ENCODE data around the gene INSIG1. TPM values are rescaled to one million over a fixed set of nuclear protein-coding genes. Genes with fewer than 3 reads are reported as not detected.

Gene INSIG1
- total RNA-seq, 1 donor from 2014 or later, result 63.6 TPM

DNA sequence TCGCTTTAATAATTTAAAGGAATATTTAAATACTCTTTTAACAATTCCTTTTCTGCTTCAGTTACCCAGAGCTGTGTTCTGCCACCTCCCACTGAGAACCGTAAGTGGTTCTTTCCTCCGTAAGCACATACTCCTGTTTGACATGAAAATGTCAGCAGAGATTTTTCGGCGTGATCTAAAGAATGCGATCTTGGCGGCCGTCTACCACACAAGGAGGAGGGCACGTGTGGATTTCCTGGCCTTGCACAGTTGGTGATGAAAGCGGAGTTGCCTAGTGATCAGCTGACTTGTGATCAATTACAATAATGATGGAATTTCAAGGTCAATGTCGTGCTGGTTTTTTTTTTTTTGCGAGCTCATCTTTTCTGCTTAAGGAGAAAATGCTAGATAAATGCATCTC lies 35.6 kb upstream of the INSIG1 start:
- Histone ChIP-seq H3K27me3 (no peaks in the 10 kb centered on the region), H3K4me1 (peaks cover 16% of the 10 kb centered on the region), H3K9me3 (no peaks in the 10 kb centered on the region), H3K36me3 (no peaks in the 10 kb centered on the region), H3K4me3 (no peak overlapping the region), H3K27ac (no peak overlapping the region)
- TF ChIP-seq, protein P1, sequence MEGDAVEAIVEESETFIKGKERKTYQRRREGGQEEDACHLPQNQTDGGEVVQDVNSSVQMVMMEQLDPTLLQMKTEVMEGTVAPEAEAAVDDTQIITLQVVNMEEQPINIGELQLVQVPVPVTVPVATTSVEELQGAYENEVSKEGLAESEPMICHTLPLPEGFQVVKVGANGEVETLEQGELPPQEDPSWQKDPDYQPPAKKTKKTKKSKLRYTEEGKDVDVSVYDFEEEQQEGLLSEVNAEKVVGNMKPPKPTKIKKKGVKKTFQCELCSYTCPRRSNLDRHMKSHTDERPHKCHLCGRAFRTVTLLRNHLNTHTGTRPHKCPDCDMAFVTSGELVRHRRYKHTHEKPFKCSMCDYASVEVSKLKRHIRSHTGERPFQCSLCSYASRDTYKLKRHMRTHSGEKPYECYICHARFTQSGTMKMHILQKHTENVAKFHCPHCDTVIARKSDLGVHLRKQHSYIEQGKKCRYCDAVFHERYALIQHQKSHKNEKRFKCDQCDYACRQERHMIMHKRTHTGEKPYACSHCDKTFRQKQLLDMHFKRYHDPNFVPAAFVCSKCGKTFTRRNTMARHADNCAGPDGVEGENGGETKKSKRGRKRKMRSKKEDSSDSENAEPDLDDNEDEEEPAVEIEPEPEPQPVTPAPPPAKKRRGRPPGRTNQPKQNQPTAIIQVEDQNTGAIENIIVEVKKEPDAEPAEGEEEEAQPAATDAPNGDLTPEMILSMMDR (IDR thresholded peaks at IDR 0.05), result no peak
- no peak for TF ChIP-seq POLR2AphosphoS5 (IDR thresholded peaks at IDR 0.05; ENCODE audit: insufficient read depth in 1 of 2, low read depth in 1 of 2)
- no peak for TF ChIP-seq POLR2A (IDR thresholded peaks at IDR 0.05)
- intact Hi-C loops (cut with DNase I), result no loop called here
- DNase-seq (ENCODE audit: extremely low spot score in 2 of 2), result no peak

DNA sequence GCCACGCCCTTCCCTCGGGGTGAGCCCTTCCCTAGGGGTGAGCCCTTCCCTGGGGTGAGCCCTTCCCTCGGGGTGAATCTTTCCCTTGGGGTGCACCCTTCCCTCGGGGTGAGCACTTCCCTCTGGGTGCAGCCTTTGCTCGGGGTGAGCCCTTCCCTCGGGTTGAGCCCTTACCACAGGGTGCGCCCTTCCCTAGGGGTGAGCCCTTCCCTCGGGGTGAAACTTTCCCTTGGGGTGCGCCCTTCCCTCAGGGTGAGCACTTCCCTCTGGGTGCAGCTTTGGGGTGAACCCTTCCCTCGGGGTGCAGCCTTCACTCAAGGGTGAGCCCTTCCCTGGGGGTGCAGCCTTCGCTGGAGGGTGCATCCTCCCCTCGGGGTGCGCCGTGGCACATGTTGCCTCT lies 34.6 kb upstream of the INSIG1 start:
- Histone ChIP-seq H3K36me3 (no peaks in the 10 kb centered on the region), H3K4me3 (no peak overlapping the region), H3K27me3 (no peaks in the 10 kb centered on the region), H3K27ac (no peak overlapping the region), H3K9me3 (no peaks in the 10 kb centered on the region), H3K4me1 (peaks cover 6% of the 10 kb centered on the region)
- TF ChIP-seq POLR2AphosphoS5 (IDR thresholded peaks at IDR 0.05; ENCODE audit: insufficient read depth in 1 of 2, low read depth in 1 of 2), result no peak
- TF ChIP-seq, protein P1 (IDR thresholded peaks at IDR 0.05), result no peak
- no peak for TF ChIP-seq POLR2A (IDR thresholded peaks at IDR 0.05)
- no peak for DNase-seq (ENCODE audit: extremely low spot score in 2 of 2)
- intact Hi-C loops (cut with DNase I), result no loop called here

DNA sequence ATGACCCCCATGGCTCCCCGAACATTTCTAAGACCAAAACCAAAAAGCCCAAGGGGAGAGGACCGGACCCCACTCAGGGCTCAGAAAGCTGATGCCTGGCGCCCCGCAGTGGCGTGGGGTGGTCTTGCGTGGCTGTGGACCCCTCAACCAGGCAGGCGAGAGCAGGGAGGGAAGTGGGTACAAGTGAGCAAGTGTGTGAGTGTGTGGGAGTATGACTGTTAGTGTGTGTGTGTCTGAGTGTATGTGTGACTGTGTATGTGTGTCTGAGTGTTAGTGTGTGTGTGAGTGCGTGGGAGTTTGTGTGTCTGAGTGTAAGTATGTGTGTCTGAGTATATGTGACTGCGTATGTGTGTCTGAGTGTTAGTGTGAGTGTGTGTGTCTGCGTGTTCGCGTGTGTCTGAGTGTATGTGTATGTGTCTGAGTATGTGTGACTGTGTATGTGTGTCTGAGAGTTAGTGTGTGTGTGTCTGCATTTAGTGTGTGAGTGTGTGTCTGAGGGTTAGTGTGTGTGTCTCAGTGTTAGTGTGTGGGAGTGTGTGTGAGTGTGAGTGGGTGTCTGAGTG lies 34.0 kb upstream of the INSIG1 start:
- H3K27ac ChIP-seq, result no peak overlapping the region
- no peak for DNase-seq (ENCODE audit: extremely low spot score in 2 of 2)
- no peak for TF ChIP-seq POLR2A (IDR thresholded peaks at IDR 0.05)
- TF ChIP-seq, protein P1 (IDR thresholded peaks at IDR 0.05), result no peak
- no peak for TF ChIP-seq POLR2AphosphoS5 (IDR thresholded peaks at IDR 0.05; ENCODE audit: insufficient read depth in 1 of 2, low read depth in 1 of 2)

DNA sequence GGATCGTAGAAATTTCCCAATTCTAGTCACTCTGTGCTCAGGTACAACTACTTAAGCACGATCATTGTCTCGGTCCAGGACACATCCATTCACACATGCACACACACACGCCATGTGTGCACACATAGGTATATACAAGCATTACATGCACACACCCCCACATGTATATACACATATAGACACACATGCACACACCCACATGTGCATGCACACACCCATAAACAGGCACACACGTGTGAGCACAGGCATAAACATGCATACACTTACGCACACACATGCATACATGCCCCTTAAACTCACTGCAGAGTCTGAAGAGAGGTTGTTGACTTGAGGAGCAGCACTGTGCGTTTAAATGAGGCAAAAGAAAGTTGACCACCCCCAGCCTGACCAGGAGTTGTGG lies 32.5 kb upstream of the INSIG1 start:
- Histone ChIP-seq H3K36me3 (no peaks in the 10 kb centered on the region), H3K27me3 (no peaks in the 10 kb centered on the region), H3K27ac (no peak overlapping the region), H3K4me1 (no peaks in the 10 kb centered on the region), H3K9me3 (no peaks in the 10 kb centered on the region), H3K4me3 (no peak overlapping the region)
- no peak for TF ChIP-seq POLR2AphosphoS5 (IDR thresholded peaks at IDR 0.05; ENCODE audit: insufficient read depth in 1 of 2, low read depth in 1 of 2)
- TF ChIP-seq, protein P1 (IDR thresholded peaks at IDR 0.05), result no peak
- TF ChIP-seq POLR2A (IDR thresholded peaks at IDR 0.05), result no peak
- intact Hi-C loops (cut with DNase I), result no loop called here
- no peak for DNase-seq (ENCODE audit: extremely low spot score in 2 of 2)

More for the DNA sequence above, 34.0 kb upstream of the INSIG1 start:
- H3K27me3 ChIP-seq, result no peaks in the 10 kb centered on the region
- H3K36me3 ChIP-seq, result no peaks in the 10 kb centered on the region
- no peak overlapping the region for H3K4me3 ChIP-seq
- no peaks in the 10 kb centered on the region for H3K9me3 ChIP-seq
- H3K4me1 ChIP-seq, result no peaks in the 10 kb centered on the region
- intact Hi-C loops (cut with DNase I), result no loop called here

DNA sequence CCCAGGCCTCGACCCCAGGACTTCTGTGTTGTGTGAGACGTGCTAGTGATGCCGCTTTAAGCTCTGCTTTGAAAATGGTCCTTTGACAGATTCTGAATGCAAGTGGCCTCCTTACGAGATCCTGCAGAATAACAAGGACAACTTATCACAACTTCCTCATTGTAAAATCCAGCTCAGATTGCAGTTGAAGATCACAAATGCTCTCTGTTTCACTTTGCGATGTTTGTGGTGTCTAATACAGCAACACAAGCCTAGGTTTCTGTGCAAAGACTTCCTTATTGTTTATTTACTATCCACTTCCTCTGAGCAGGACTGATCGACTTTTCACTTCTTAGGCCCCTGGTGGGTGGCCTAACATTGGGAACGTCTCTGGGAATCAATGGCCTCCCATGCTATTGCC lies 31.7 kb upstream of the INSIG1 start:
- no peaks in the 10 kb centered on the region for H3K9me3 ChIP-seq
- H3K36me3 ChIP-seq, result no peaks in the 10 kb centered on the region
- H3K27ac ChIP-seq, result no peak overlapping the region
- H3K27me3 ChIP-seq, result no peaks in the 10 kb centered on the region
- TF ChIP-seq POLR2A (IDR thresholded peaks at IDR 0.05) (no peak), POLR2AphosphoS5 (IDR thresholded peaks at IDR 0.05; ENCODE audit: insufficient read depth in 1 of 2, low read depth in 1 of 2) (no peak)
- TF ChIP-seq, protein P1 (IDR thresholded peaks at IDR 0.05), result no peak
- no peaks in the 10 kb centered on the region for H3K4me1 ChIP-seq
- DNase-seq (ENCODE audit: extremely low spot score in 2 of 2), result no peak
- no peak overlapping the region for H3K4me3 ChIP-seq
- intact Hi-C loops (cut with DNase I), result no loop called here
